ENCODE data around the gene LEUTX.
A peak's percentile ranks its signal among the peaks of the same experiment; 100 is the strongest.
"Not testable (repeated sequence)": the region's sequence is repeated elsewhere in the genome, so short reads cannot be mapped to it uniquely, and the experiment has no call there.

Gene LEUTX

GRCh38 chr19:39754971-39755370 lies 23.7 kb upstream of the LEUTX start:
- H3K4me3 Mint-ChIP-seq, result no peak overlapping the region
- no peaks in the 10 kb centered on the region for H3K9me3 Mint-ChIP-seq
- no peak for ATAC-seq
- no peaks in the 10 kb centered on the region for H3K4me1 Mint-ChIP-seq
- peaks cover 37% of the 10 kb centered on the region for H3K27me3 Mint-ChIP-seq
- no peak overlapping the region for H3K27ac Mint-ChIP-seq
- H3K36me3 Mint-ChIP-seq, result no peaks in the 10 kb centered on the region

DNA sequence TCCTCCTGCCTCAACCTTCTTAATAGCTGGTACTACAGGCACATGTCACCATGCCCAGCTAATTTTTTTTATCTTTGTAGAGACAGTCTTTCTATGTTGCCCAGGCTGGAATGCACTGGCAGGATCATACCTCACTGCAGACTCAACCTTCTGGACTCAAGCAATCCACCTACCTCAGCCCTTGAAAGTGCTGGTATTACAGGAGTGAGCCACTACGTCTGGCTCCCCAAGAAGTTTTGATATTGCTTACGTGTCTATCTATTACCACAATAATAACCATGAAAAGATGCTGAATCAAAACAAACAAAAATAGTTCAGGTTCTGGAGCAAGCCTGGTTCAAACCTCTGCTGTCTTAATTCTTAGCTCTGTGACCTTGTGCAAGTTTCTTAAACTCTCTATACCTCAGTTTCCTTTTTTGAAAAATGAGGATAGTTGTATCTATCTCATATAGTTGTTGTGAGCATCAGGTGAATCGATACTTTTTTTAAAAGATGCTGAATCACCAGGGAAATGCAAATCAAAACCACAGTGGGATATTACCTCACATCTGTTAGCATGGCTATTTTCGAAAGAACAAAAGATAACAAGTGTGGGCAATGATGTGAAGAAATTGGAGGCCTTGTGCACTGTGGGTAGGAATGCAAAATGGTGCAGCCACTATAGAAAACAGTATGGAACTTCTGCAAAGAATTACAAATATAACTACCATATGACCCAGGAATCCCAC lies 19.0 kb upstream of the LEUTX start:
- Mint-ChIP-seq H3K9me3 (no peaks in the 10 kb centered on the region), H3K36me3 (no peaks in the 10 kb centered on the region), H3K27me3 (peaks cover 37% of the 10 kb centered on the region), H3K27ac (no peak overlapping the region), H3K4me3 (no peak overlapping the region), H3K4me1 (no peaks in the 10 kb centered on the region)
- no peak for ATAC-seq

- not testable (repeated sequence) for H3K27ac Mint-ChIP-seq, H3K4me3 Mint-ChIP-seq, H3K4me1 Mint-ChIP-seq, ATAC-seq, H3K36me3 Mint-ChIP-seq, H3K9me3 Mint-ChIP-seq
- H3K27me3 Mint-ChIP-seq, result peaks cover 42% of the 10 kb centered on the region
Measured at GRCh38 chr19:39761851-39762250, 16.8 kb upstream of the LEUTX start.

DNA sequence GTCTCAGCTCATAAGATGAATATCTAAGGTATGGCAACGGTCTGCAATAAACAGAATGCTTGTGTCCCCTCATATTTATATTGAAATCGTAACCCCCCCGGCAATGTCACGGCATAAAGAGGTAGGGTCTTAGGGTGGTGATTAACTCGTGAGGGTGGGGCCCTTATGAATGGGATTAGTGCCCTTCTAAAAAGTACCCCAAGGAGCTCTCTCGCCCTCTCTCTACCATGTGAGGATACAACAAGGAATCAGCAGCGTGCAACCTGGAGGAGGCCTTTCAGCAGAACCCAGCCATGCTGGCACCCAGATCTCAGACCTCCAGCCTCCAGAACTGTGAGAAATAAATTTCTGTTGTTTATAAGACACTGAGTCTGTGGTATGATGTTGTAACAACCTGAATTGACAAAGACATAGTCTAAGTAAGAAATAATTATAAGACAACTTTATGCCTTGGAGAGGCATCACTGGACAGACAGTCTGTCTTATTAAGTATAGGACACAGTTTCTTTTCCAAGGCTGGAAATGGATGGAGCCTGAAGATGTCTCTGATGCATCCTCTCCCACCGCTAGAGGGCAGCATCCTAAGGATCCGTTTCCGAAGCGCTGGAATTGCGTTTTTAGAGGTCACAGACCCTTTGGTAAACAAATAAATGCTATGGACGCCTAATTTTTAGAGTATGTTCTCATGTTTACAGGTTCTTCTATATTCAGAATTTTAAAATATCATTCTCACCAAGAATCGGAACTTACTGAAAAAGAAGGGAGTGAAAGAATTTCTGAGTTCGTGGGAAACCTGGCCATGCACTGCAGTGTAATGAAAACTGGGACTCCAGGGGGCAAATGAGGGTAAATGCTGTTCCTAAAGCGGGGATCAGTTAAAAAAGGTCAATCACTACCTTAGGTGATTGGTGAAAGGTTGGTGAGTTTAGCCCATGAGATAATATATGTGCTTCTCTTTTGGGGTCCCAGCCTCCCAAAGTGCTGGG lies 13.3 kb upstream of the LEUTX start:
- no peak for ATAC-seq
- peaks cover 33% of the 10 kb centered on the region for H3K27me3 Mint-ChIP-seq
- H3K27ac Mint-ChIP-seq, result no peak overlapping the region
- H3K36me3 Mint-ChIP-seq, result no peaks in the 10 kb centered on the region
- H3K9me3 Mint-ChIP-seq, result no peaks in the 10 kb centered on the region
- H3K4me1 Mint-ChIP-seq, result no peaks in the 10 kb centered on the region
- H3K4me3 Mint-ChIP-seq, result no peak overlapping the region

DNA sequence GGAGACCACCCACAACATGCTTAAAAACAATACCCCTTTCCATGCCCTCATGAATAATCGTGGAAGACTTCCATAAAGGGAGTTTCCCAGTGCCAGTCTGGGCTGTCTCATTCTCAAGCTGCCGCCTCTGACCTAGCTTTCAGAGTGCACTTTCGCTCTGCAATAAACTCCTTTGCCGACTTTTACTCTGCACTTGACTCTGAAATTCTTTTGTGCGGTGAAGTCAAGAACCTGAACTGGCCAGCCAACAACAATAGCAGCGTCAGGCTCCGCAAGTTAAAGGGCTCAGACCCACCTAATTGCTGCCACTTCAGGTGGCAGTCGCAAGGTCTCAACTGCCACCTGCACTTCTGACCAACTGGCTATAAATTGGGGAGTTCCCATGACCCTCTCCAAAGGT lies 10.3 kb upstream of the LEUTX start:
- ATAC-seq, result no peak
- H3K4me1 Mint-ChIP-seq, result no peaks in the 10 kb centered on the region
- no peaks in the 10 kb centered on the region for H3K9me3 Mint-ChIP-seq
- H3K36me3 Mint-ChIP-seq, result no peaks in the 10 kb centered on the region
- no peak overlapping the region for H3K27ac Mint-ChIP-seq
- H3K4me3 Mint-ChIP-seq, result no peak overlapping the region
- peaks cover 40% of the 10 kb centered on the region for H3K27me3 Mint-ChIP-seq

DNA sequence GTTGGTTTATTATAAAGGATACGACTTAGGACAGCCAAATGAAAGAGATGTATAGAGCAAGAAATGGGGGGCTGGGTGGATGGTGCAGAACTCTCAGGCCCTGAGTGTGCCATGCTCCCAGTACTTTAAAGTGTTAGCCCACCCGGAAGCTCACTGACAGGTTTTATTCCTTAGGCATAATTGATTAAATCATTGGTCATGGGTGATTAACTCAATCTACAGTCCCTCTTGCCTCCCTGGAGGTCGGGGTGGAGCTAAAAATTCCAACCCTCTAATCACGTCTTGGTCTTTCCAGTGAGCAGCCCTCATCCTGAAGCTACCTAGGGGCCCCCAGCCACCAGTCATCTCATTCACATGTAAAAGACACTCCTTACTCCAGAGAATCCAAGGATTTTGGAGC lies 9.9 kb upstream of the LEUTX start:
- Mint-ChIP-seq H3K4me3 (no peak overlapping the region), H3K27me3 (peaks cover 40% of the 10 kb centered on the region), H3K36me3 (no peaks in the 10 kb centered on the region), H3K4me1 (no peaks in the 10 kb centered on the region), H3K27ac (no peak overlapping the region), H3K9me3 (no peaks in the 10 kb centered on the region)
- ATAC-seq, result no peak

- no peak for ATAC-seq
- Mint-ChIP-seq H3K4me1 (no peaks in the 10 kb centered on the region), H3K9me3 (no peaks in the 10 kb centered on the region), H3K4me3 (no peak overlapping the region), H3K27ac (no peak overlapping the region), H3K36me3 (no peaks in the 10 kb centered on the region), H3K27me3 (peaks cover 37% of the 10 kb centered on the region)
Measured at GRCh38 chr19:39780894-39781293, 2.2 kb downstream of the LEUTX start.

GRCh38 chr19:39788244-39788643 lies 9.6 kb downstream of the LEUTX start:
- H3K4me3 Mint-ChIP-seq, result no peak overlapping the region
- H3K9me3 Mint-ChIP-seq, result peaks cover 8% of the 10 kb centered on the region
- H3K27me3 Mint-ChIP-seq, result peaks cover 15% of the 10 kb centered on the region
- peaks cover 7% of the 10 kb centered on the region for H3K4me1 Mint-ChIP-seq
- H3K27ac Mint-ChIP-seq, result no peak overlapping the region
- peaks cover 6% of the 10 kb centered on the region for H3K36me3 Mint-ChIP-seq
- no peak for ATAC-seq

- Mint-ChIP-seq H3K27me3 (no peaks in the 10 kb centered on the region), H3K36me3 (peaks cover 2% of the 10 kb centered on the region), H3K4me1 (peaks cover 15% of the 10 kb centered on the region), H3K27ac (peak overlapping the region; percentile 45), H3K4me3 (peak overlapping the region; percentile 86), H3K9me3 (peaks cover 5% of the 10 kb centered on the region)
- ATAC-seq, result peak; percentile 95
Measured at GRCh38 chr19:39792999-39793546, 14.4 kb downstream of the LEUTX start.

DNA sequence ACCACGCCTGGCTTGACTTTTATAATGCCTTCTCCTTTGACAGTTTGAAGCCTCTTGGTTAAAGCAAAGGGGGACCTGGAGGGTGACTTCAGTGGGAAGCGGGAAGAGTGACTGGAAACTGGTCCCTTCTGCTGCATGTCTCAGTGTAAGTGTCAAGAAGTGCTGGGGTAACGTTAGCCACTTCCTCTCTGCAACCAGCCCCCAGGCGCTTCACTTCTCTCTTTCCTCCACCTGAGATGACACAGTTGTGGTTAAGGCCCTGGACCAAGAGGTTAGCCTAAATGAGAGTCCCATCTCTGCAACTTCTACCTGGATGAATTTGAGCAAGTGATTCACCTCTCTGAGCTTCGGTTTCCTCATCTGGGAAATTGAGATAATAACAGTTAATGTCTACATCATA lies 16.3 kb downstream of the LEUTX start:
- H3K27me3 Mint-ChIP-seq, result no peaks in the 10 kb centered on the region
- peaks cover 15% of the 10 kb centered on the region for H3K4me1 Mint-ChIP-seq
- no peaks in the 10 kb centered on the region for H3K36me3 Mint-ChIP-seq
- H3K9me3 Mint-ChIP-seq, result peaks cover 2% of the 10 kb centered on the region
- H3K4me3 Mint-ChIP-seq, result no peak overlapping the region
- peak; percentile 87 for ATAC-seq
- H3K27ac Mint-ChIP-seq, result no peak overlapping the region

DNA sequence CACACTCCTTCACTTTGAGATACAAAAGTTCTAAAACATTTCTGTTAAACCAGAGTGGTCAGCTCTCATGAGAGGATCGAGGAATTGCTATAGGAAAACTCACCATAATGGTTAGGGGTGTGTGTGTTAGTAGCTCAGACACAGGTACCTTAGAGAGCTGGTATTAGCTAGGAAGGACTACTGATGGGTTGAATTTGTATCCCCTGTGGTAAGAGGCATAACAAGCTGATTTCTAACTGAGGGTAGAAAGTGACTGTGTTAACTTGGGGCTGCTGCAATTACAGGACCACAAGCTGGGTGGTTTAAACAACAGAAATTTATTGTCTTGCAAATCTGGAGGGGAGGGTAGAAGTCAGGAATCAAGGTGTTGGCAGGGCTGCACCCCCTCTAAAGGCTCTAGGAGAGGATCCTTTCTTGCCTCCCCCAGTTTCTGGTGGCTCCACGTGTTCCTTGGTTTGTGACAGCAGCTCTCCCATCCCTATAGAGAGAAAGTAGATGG lies 17.4 kb downstream of the LEUTX start:
- Mint-ChIP-seq H3K36me3 (no peaks in the 10 kb centered on the region), H3K9me3 (no peaks in the 10 kb centered on the region), H3K27me3 (no peaks in the 10 kb centered on the region), H3K4me3 (no peak overlapping the region), H3K27ac (no peak overlapping the region), H3K4me1 (peaks cover 15% of the 10 kb centered on the region)
- ATAC-seq, result no peak

DNA sequence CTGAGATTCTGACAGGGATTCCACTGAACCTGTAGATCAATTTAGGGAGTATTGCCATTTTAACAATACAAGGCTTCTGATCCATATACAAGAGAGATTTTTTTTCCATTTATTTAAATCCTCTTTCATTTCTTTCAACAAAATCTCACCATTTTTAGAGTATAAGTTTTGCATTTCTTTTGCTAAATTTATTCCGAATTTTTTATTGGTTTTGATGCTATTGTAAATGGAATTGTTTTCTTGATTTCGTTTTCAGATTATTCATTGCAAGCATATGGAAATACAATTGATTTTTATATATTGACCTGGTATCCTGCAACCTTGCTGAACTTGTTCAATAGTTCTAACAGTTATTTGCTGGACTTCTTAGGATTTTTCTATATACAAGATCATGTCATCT lies 18.4 kb downstream of the LEUTX start:
- Mint-ChIP-seq H3K27ac (no peak overlapping the region), H3K27me3 (no peaks in the 10 kb centered on the region), H3K36me3 (no peaks in the 10 kb centered on the region), H3K4me3 (no peak overlapping the region), H3K4me1 (peaks cover 15% of the 10 kb centered on the region), H3K9me3 (no peaks in the 10 kb centered on the region)
- ATAC-seq, result no peak

DNA sequence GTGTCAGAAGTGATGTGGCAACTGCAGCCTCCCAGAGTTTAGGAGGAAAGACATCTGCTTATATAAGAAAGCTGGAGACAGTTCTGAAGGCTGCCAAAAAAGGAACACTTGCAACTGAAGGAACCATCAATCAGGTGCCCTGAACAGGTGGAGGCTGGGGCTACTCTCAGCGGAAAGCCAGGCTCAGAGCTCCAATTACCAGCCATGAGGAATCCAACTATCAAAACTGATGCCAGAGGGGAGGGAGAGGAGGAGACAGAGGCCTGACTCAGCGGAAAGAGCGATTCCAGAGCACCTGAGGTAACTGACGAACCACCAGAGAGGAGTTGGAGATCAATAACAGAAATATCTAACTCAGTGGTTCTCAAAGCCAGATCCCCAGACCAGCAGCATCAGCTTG lies 24.3 kb downstream of the LEUTX start:
- H3K4me1 Mint-ChIP-seq, result no peaks in the 10 kb centered on the region
- peaks cover 31% of the 10 kb centered on the region for H3K27me3 Mint-ChIP-seq
- no peaks in the 10 kb centered on the region for H3K36me3 Mint-ChIP-seq
- H3K4me3 Mint-ChIP-seq, result no peak overlapping the region
- H3K27ac Mint-ChIP-seq, result no peak overlapping the region
- no peak for ATAC-seq
- H3K9me3 Mint-ChIP-seq, result peaks cover under 1% of the 10 kb centered on the region

GRCh38 chr19:39805104-39805503 lies 26.4 kb downstream of the LEUTX start:
- Mint-ChIP-seq H3K4me3 (no peak overlapping the region), H3K27me3 (peaks cover 31% of the 10 kb centered on the region), H3K4me1 (no peaks in the 10 kb centered on the region), H3K36me3 (no peaks in the 10 kb centered on the region), H3K9me3 (peaks cover 2% of the 10 kb centered on the region), H3K27ac (no peak overlapping the region)
- no peak for ATAC-seq

DNA sequence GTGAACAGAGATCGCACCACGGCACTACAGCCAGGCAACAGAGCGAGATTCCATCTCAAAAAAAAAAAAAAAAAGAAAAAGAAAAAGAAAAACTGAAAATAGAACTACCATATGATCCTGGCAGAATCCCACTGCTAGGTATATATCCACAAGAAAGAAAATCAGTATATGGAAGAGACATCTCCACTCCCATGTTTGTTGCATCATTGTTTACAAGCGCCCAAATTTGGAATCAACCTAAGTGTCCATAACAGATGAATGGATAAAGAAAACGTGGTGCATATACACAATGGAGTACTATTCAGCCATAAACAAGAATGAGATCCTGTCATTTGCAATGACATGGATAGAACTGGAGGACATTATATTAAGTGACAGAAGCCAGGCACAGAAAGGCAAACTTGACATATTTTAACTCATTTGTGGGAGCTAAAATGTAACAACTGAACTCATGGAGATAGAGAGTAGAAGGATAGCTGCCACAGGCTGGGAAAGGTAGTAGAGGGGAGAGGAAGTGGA lies 29.3 kb downstream of the LEUTX start:
- H3K4me3 Mint-ChIP-seq, result no peak overlapping the region

More for the DNA sequence above, 29.3 kb downstream of the LEUTX start:
- H3K36me3 Mint-ChIP-seq, result no peaks in the 10 kb centered on the region
- no peak overlapping the region for H3K27ac Mint-ChIP-seq
- H3K9me3 Mint-ChIP-seq, result peaks cover 2% of the 10 kb centered on the region
- H3K4me1 Mint-ChIP-seq, result no peaks in the 10 kb centered on the region
- peaks cover 26% of the 10 kb centered on the region for H3K27me3 Mint-ChIP-seq
- ATAC-seq, result no peak
